CD4-positive, alpha-beta T cell treated with Interleukin-6 for 4 hours (primary cell): ENCODE data around the gene ZKSCAN3.
A peak's percentile ranks its signal among the peaks of the same experiment; 100 is the strongest.
"Not testable (repeated sequence)": the region's sequence is repeated elsewhere in the genome, so short reads cannot be mapped to it uniquely, and the experiment has no call there.

ENCODE experiments used
- DNase-seq: peaks from one replicate; pipeline ENCODE4 v3.0.0-alpha.2; 2020; ENCODE audit warnings: mixed read lengths

Gene ZKSCAN3

GRCh38 chr6:28343898-28344677 lies 5.7 kb upstream of the ZKSCAN3 start:
- DNase-seq, result no peak

- no peak for DNase-seq
These were observed 4.5 kb upstream of the ZKSCAN3 start for GRCh38 chr6:28345201-28345600.

- no peak for DNase-seq
These were observed 2.6 kb upstream of the ZKSCAN3 start for GRCh38 chr6:28347119-28347518.

GRCh38 chr6:28349344-28349891 lies 329 bp upstream of the ZKSCAN3 start:
- DNase-seq, result no peak

GRCh38 chr6:28351087-28351486 lies 1.3 kb downstream of the ZKSCAN3 start:
- DNase-seq, result no peak

GRCh38 chr6:28351493-28351925 lies 1.8 kb downstream of the ZKSCAN3 start:
- DNase-seq, result no peak

GRCh38 chr6:28353356-28353755 lies 3.6 kb downstream of the ZKSCAN3 start:
- DNase-seq, result no peak

- DNase-seq, result no peak
These were observed 4.4 kb downstream of the ZKSCAN3 start for GRCh38 chr6:28353981-28354676.

- DNase-seq, result no peak
These were observed 5.2 kb downstream of the ZKSCAN3 start for GRCh38 chr6:28354688-28355554.

GRCh38 chr6:28355743-28356665 lies 6.3 kb downstream of the ZKSCAN3 start:
- DNase-seq, result peak; percentile 67

- no peak for DNase-seq
These were observed 6.9 kb downstream of the ZKSCAN3 start for GRCh38 chr6:28356666-28357020.

- no peak for DNase-seq
These were observed 7.3 kb downstream of the ZKSCAN3 start for GRCh38 chr6:28357036-28357435.

GRCh38 chr6:28359562-28359961 lies 9.8 kb downstream of the ZKSCAN3 start:
- DNase-seq, result not testable (repeated sequence)

- no peak for DNase-seq
These were observed 11.2 kb downstream of the ZKSCAN3 start for GRCh38 chr6:28360961-28361360.

GRCh38 chr6:28365590-28365989 lies 15.8 kb downstream of the ZKSCAN3 start:
- not testable (repeated sequence) for DNase-seq

- no peak for DNase-seq
These were observed 18.8 kb downstream of the ZKSCAN3 start for GRCh38 chr6:28368522-28368921.

- DNase-seq, result no peak
These were observed 19.7 kb downstream of the ZKSCAN3 start for GRCh38 chr6:28369463-28369862.

- no peak for DNase-seq
These were observed 20.7 kb downstream of the ZKSCAN3 start for GRCh38 chr6:28370440-28370839.

- DNase-seq, result no peak
These were observed 21.5 kb downstream of the ZKSCAN3 start for GRCh38 chr6:28371280-28371679.

GRCh38 chr6:28371706-28372451 lies 22.1 kb downstream of the ZKSCAN3 start:
- no peak for DNase-seq

GRCh38 chr6:28373925-28374324 lies 24.2 kb downstream of the ZKSCAN3 start:
- DNase-seq, result no peak
